HuH-7.5 (cell line): ENCODE measurements around the gene SYPL2.
"Not testable (repeated sequence)": the region's sequence is repeated elsewhere in the genome, so short reads cannot be mapped to it uniquely, and the experiment has no call there.

Experiments
- DNase-seq: peaks from one replicate; pipeline ENCODE4 v3.0.0; 2011; ENCODE audit warnings: low spot score

The SYPL2 gene

DNA sequence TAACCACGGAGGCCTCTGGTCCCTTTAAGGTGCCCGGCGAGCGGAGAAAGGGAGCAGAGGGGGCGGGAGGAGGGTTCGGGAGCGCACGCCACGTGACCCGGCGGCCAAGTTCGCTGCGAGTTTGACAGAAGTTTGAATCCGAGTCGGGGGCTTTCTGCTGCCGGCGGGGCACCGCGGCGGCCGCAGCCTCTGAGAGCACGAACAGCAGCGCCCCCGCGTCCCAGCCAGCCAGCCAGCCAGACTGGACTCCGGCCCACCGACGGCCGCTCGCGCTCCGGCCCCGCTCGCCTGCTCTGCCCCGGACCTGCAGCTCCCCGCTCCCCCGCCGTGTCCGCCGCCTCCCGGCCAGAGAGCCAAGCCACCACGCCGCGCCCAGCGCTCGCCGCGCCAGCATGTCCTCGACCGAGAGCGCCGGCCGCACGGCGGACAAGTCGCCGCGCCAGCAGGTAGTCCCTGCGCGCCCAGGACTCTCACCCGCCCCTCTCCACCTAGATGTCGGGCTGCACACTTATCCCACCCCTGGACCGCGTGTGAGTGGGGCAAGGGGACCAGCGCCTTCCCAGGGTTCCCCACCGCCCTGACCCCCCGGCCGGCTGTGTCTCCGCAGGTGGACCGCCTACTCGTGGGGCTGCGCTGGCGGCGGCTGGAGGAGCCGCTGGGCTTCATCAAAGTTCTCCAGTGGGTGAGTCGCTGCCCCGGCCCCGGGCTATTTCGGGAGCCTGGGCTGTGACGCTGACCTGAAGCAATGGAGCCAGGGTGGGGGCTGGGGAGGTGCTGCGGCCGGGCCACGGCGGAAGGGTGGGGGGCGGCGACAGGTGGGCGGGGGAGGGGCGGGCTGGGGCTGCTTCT is at the start of gene SYPL2:
Gene SYPL2 (plus strand): TSS at position 95 of the 849 bp plus-strand sequence. CDS start 298 bp downstream, at position 393.
- DNase-seq = no peak

DNA sequence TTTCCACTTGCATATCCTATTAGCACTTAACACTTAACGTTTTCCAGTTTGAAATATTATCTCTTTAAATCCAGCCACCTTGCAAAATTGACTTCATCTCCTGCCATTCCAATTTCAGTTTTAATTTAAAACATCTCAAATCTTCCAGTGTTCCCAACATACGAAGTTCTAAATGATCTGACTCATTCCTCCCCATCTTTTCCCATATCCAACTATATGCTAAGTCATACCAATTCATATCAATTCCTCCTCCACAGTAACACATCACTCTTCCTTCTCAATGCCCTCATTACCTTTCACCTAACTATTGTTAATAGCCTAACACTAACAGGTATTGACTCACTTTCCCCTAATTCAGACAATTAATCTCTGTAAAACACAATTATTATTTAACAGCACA is 42.8 kb upstream of the SYPL2 start:
- DNase-seq = no peak

DNA sequence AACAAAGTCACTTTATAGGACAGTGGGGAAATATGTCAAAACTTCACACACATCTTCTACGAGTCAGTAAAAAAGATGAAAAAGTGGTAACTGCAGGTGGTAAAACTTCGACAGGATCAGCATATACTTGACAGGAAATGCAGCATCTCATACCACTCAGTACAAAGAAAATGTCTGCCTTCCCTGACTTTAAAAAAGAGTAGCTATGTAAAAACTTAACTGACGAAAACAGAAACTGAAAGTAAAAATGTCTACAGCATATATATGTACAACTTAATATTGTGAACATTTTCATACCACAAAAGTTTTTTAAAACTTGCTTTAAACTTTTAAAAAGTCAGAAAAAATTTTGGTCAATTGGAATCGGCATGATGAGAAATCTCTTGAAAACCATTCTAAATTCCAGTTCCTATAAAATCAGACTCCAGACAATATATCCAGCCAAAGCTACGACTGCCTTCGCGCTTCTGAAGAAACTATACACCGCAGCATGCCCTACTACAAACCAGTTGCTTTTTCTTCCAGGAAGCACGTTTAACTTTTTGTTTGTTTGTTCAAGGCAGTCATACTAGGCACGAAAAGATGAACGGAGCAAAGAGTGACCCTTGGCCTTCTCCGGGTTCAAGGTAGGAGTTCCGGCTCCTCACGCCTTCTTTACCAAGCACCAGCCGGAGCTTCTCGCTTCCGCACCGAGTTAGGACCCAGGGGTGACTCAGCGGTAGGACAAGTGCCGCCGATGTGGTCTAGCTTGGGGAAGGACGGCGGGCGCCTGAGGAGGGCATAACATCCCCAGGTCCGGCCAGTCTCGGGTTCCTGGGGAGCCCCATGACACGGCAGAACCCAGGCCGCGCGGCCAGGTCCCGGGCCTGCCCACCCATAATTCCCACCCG is 40.7 kb upstream of the SYPL2 start:
- peak; percentile 23 for DNase-seq

DNA sequence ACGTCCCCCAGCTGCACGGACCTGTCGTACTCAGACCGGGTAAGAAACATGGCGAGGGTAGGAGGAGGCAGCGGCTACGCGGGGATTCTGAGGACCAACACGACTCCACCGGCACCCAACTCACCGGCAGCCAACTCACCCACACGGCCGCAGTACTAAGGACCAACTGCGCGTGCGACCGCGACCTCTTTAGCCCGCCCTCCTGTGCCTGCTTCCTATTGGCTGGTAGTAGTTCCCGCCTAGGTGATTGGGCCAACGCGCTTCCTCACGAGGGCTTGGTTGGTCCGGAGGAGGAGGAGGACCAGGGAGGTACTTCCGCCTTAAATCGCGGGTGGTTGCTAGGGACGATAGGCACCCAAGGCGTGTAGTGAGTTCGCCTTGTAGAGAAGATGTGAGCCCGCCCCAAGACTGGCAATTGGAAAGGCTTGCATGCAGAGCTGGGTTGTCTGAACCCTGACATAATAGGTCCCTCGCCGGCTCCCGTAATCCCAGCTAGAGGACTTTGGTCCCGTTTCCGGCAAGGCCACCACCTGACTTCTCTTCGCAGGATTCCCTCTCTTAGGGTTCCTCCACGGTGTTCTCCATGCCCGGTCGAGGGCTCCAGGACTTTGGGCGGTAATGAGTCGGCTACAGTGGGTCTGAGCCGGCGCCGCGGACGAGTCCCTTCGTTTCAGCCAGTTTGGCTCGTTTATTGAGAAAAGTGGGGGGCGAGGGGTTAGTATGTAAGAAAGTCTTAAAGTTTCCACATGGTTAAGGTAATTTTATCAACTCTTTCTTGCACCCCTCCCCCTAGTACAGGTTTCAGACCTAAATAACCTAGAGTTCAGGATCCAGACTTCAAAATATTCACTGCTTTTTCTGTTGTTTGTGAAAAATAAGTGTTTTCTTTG is 39.8 kb upstream of the SYPL2 start, which contains the start of gene PSMA5:
Gene PSMA5 (minus strand): TSS at position 168 of the 890 bp plus-strand sequence. CDS start 118 bp downstream, at position 50.
- peak; percentile 77 for DNase-seq

DNA sequence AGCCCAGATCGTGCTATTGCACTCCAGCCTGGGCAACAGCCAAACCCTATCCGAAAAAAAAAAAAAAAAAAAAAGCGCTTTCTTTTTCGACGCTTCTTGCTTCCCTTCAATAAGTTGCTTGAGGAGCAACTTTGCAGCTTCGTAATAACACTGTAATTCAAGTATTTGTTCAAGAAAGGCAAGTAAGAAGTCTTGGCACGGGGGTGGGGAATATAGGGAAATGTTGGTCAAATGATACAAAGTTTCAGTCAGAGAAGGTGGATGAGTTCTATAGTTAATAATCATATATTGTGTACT is 39.2 kb upstream of the SYPL2 start:
- no peak for DNase-seq

DNA sequence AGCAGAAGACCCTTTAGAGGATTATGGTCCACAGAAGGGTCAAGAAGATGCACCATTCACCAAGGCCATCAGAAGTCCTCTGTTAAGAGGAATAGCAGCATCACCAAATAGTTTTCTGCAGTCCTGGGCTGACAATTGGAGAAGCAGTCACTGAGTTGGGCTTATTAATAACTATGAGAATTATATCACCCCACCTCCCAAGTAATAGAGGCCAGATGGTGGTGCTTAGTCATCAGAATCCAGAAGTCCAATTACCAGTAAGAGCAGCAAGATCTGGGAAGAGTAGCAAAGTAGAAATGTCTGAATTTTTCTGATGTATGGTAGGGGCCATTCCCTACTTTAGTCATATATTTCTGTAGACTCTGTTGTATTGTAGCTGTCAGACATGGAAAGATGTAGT is 34.0 kb upstream of the SYPL2 start:
- no peak for DNase-seq

DNA sequence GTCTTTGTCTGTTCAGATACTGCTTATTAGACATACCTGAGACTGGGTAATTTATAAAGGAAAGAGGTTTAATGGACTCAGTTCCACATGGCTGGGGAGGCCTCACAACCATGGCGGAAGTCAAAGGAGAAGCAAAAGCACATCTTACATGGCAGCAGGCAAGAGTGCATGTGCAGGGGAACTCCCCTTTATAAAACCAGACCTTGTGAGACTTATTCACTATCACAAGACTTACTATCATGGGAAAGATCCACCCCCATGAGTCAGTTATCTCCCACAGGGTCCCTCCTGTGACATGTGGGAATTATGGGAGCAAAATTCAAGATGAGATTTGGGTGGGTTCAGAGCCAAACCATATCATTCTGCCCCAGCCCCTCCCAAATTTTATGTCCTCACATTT is 33.0 kb upstream of the SYPL2 start:
- DNase-seq = no peak

DNA sequence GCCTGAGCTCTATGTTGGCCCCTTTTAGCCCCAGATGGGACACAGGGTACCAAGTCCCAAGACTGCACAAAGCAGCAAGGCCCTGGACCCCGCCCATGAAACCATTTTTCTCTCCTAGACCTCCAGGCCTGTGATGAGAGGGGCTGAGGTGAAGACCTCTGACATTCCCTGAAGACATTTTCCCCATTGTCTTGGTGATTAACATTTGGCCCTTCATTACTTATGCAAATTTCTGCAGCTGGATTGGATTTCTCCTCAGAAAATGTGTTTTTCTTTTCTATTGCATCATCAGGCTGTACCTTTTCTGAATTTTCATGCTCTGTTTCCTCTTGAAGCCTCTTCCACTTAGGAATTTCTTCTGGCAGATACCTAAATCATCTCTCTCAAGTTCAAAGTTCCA is 31.9 kb upstream of the SYPL2 start:
- DNase-seq = no peak

DNA sequence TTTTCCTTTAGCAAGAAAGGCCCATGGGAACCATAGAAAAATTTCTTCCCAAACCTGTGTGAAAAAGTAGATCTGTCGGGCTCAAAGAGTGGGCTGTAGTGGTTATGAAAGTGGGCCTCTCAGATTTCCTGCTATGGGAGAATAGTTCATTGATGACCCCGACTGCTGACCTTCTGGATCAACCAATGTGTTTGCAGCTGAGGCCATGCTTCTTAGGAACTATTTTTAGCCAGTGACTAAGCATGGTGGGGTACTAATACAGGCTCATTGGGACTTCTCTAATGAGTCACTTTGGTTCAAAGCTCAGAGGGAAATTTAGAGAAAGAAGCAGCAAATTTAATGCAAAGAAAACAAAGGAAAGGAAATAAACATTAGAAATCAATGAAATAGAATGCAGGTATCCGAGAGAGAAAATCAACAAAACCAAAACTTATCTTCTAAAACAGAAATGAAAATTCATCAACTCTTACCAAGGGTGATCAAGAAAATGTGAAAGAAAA is 27.5 kb upstream of the SYPL2 start:
- DNase-seq = peak; percentile 12

DNA sequence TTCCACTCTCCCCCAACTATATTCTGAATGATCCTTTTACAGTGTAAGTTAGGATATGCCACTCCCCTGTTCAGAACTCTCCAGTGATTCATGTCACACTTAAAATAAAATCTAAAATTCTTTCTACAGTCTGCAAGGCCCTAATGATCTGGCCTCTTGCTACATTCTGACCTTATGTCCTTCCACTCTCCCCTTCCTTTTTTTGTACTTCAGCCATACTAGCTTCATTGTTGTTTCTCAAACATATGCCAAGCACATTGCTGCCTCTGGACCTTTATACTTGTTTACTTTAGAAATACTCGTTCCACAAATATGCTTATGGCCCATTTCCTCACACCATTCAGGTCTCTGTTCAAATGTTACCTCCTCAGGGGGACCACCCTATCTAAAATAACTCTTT is 25.3 kb upstream of the SYPL2 start:
- DNase-seq = no peak

DNA sequence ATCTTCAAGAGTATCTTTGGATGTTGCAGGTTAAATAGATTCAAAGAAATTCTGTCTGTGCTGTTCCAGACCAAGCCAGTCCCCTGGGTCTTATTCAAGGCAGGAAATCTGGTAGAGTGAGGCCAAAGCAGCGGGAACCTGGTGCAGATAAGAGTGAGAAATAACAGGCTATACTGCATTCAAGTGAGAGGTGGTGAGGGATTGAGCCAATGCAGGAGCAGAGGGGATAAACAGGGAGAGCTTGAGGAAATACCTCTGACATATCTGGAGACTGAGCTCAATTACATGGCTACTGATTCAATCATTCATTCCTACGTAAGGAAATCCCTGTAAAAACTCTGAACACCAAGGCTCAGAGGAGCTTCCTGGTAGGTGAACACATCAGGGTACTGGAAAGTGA is 22.9 kb upstream of the SYPL2 start:
- DNase-seq = no peak

DNA sequence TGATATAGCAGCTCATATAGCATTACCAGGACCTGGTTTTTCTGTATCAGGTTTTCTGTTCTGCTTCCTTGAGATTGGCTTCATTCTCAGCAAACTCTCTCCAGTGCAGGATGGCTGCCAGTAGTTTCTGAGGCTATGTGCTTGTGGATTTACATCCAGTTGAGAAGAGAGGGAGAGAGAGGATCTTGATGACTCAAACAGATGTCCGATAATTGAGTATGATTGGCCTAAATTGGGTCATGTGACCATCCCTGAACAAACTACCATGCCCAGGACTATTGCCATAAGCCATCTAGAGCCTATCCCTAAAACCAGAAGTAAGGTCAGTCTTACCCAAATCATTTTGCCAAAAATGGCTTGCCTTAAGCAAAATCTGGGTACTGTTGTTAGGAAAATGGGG is 22.0 kb upstream of the SYPL2 start:
- DNase-seq = no peak

DNA sequence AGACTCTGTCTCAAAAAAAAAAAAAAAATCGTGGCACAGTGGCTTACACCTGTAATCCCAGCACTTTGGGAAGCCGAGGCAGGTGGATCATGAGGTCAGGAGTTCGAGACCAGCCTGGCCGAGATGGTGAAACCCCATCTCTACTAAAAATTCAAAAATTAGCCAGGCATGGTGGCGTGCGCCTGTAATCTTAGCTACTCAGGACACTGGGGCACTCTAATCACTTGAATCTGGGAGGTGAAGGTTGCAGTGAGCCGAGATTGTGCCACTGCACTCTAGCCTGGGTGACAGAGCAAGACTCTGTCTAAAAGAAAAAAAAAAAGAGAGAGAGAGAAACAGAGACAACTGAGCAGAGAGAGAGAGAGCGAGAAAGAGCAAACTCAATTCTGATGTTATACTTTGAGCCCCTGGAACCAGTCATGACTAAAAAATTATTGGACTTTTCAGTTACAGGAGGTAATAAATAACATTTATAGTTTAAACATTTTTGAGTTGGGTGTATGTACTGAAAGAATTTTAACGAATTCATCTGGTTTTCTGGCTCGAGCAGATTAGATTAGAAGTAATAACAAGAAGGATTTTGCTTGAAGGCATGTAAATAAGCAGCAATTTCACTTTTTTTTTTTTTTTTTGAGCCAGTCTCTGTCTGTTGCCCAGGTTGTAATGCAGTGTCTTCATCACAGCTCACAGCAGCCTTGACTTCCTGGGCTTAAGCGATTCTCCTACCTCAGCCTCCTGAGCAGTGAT is 20.2 kb upstream of the SYPL2 start:
- not testable (repeated sequence) for DNase-seq

DNA sequence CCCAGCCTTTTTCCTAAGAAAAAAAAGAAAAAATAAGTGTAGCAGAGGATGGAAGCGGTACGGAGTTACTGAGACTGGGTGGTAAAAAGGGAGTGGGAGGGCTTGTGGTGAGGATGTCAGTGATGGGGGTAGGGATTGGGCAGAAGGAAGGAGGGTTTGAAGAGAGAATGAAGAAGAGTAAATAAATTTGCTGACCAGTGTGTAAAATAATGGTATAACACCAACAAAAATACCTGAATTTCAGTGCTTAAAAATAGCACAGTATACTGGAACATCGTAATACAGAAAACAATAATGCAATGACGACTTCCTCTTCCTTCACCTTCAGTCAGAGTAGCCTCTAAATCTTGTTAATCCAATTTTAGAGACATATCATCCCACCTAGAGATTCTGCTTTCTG is 18.8 kb upstream of the SYPL2 start:
- no peak for DNase-seq

DNA sequence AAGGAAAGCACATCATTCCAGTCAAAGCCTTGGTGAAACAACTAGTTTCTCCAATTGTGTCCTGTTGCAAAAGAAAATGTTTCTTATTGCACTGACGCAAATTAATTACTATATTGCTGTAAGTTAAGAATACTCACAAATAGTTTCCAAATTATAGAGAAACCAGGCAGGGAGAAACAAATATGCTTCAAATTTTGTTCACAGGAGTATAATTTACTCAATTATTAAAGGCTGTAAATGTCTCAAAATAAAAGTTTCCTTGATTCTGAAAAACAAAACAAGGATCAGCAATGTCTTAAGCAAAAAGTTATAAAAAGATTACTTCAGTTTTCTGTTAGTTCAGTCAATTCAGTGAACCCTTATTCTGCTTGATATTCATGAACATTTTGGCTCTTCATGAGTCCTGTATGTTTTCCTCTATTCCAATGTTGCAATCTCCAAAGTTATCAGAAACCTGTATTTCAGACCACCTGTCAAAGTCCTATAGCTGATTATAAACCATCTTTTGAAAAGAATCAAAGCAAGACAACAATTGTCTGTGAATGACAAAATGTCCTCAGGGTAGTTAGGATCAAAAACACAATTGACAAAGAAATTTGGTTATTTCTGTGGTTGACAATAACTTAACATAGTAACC is 11.7 kb upstream of the SYPL2 start:
- DNase-seq = no peak

DNA sequence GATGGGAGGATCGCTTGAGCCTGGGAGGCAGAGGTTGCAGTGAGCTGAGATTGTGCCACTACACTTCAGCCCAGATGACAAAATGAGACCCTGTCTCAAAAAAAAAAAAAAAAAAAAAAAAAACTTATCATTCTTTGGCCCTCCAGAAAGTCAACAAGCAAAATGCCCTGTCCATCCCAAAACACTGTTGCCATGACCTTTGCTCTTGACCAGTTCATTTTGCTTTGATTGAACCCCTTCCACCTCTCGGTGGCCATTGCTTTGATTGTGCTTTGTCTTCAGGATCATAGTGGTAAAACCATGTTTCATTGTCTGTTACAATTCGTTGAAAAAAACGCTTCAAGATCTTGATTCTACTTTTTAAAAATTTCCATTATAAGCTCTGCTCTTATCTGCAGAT is 8.5 kb upstream of the SYPL2 start:
- no peak for DNase-seq

DNA sequence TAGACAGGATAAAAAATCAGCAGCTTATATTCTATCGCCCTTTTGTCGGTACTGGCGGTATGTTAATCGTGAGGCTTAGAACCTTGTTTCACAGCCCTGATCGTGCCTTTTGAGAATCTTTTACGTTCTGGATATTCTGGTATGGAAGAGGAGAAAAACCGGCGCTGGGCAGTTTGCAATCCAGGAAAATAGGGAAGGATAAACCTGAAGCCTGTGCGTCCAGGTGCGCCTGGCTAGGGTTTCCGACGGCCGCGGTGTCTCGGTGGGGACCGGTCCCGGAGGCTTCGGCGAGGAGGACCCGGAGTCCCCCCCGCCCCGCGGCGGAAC is 258 bp upstream of the SYPL2 start:
- no peak for DNase-seq

DNA sequence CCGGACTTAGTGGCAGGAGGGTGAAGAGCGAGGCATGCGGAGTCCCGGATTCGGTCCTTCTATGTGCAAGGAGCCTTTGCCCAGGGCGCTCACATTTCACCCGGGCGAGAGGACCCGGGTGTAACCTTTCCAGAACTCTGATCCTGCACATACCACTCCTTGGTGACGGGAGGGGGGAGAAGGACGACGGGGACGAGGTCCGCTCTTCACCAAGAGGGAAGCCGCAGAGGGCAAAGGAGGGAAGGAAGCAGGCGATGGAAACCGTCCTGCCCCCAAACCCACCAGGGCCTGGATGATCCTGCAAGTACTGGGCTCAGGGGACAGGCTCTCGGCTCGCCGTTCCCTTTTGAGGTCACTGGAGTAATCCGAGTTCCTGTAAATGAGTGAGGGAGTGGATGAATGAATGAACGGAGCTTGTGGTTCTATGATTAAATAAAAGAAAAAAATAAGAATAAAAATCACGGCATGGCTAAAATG is 993 bp downstream of the SYPL2 start:
- peak; percentile 11 for DNase-seq

DNA sequence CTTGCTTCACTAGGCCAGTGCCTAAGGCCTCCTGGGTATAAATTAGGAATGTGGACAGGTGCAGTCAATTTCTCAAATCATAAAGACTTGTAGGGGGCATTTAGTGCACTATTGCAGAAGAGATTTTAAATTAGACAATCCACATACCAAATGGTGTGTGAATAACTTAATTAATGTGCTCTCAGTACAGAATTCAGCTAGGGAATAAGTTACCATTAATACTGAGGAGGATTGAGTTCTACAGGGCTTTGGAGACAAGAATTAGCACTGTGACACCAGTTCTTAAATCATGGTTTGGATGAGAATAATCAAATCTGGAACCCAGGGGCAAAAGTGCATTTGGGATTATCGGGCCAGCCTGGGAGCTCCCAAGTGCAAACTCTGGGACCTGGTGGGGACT is 1.7 kb downstream of the SYPL2 start:
- no peak for DNase-seq

DNA sequence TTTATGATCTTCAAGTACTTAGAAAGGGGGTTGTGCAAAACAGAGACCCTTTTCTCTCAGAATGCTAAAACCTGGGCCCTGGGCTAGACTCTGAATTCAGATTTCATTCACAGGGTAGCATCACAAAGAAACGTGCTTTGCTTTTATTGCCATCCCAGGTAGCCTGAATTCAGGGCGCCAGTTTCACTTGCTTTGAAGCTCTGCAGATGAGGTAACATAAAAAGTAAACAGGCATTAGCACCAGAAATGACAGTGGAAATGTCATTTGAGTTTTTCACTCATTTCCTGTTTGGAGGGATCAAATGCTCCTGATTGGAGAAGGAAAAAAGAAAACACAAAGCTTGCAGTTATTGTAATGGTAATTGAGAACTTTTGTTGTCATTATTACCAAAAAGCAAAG is 2.6 kb downstream of the SYPL2 start:
- DNase-seq = peak; percentile 7

DNA sequence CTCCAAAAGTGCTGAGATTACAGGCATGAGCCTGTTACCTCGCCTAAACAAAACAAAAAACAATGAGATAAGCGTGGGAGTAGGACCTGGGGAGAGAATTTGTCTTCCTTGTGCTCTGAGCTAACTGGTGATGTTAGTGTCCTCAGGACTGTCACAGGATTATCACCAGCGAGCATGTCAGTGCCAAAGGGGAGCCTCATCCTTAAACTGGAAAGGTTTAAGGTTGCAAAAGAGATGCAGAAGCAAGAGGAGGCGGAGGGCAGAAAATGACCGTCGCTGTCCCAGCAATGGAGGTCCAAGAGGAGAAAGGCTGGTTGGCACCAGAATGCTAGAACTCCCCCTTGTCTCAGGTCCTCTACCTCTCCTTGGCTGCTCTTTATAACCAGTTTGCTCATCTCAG is 3.9 kb downstream of the SYPL2 start:
- no peak for DNase-seq
